ENCODE results near the gene SRR. TPM values are rescaled to one million over a fixed set of nuclear protein-coding genes. Genes with fewer than 3 reads are reported as not detected.
"Not testable (repeated sequence)": the region's sequence is repeated elsewhere in the genome, so short reads cannot be mapped to it uniquely, and the experiment has no call there.

The SRR gene
- total RNA-seq, 2 donors from 2014 or later: 19.8 to 21.3 TPM

DNA sequence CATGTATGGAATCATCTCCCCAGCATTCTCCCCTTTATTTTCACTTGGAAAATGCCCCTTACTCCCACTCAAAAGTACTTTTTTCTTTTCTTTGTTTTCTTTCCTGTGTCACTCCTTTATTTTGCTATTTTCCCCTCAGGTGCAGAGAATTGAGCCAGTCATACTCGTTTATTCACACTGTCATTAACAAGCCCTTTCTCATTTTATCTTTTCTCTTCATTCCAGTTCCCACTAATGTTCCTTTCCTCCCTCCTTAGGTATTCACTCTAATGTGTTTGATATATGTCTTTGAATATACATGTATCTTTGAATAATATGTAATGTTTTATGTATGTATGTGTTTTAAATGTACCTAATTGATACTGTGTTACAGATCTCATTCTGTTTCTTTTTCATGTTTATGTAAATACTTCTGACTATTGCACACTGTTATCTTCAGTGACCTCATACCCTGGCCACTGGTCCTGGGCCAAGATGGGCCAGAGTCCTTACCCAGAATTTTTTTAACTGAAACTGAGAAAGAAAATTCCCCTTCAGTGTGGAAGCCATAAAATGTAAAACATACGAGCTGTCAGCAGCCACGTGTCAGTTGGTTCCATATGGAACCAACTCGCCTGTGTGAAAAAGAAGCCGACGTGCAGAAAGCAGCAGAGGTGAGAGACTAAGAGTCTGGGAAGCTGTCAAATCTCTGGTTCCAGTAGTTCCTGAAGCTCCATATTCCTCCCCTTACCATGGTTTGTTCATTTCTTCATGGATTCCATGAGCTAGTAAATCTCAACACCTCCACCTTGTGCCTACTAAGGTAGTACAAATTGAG lies 5.8 kb downstream of the SRR start:
- H3K36me3 Mint-ChIP-seq: peaks cover 12% of the 10 kb centered on the region
- H3K4me3 Mint-ChIP-seq: no peak overlapping the region
- H3K27ac Mint-ChIP-seq: peak overlapping the region in 1 of 2 donors; percentile 1
- ATAC-seq (no peak), DNase-seq (ENCODE audit: low spot score) (no peak)
- no peaks in the 10 kb centered on the region for H3K27me3 Mint-ChIP-seq
- no peaks in the 10 kb centered on the region for H3K9me3 Mint-ChIP-seq
- H3K4me1 Mint-ChIP-seq (ENCODE audit: low read depth in 2 of 2): peaks cover 19 to 25% of the 10 kb centered on the region in 2 donors

DNA sequence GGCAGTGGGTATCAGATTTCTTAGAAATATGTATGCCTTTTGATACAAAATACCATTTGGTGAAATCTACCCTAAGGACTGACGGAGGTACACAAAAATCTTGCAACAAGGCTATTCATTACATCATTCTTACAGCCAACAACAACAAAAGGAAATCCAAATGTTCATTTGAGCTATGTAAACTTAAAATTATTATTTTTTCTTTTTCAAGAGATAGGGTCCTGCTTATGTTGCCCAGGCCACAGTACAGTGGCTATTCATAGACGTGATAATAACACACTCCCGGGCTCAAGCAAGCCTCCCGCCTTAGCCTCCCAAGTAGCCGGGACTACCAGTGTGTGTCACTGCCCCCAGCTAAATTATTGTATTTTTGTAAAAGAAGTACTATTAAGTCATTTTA lies 9.0 kb downstream of the SRR start:
- DNase-seq (ENCODE audit: low spot score) (no peak), ATAC-seq (no peak)
- Mint-ChIP-seq H3K4me1 (ENCODE audit: low read depth in 2 of 2) (peaks cover 3 to 6% of the 10 kb centered on the region in 2 donors), H3K27me3 (no peaks in the 10 kb centered on the region), H3K9me3 (no peaks in the 10 kb centered on the region), H3K36me3 (no peaks in the 10 kb centered on the region), H3K27ac (no peak overlapping the region), H3K4me3 (no peak overlapping the region)

DNA sequence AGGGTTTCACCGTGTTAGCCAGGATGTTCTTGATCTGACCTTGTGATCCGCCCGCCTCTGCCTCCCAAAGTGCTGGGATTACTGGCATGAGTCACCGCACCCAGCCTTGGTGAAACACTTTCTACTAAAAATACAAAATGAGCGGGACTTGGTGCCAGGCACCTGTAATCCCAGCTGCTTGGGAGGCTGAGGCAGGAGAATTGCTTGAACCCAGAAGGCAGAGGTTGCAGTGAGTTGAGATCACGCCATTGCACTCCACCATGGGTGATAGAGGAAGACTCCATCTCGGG lies 13.1 kb downstream of the SRR start:
- H3K4me3 Mint-ChIP-seq; H3K27ac Mint-ChIP-seq; H3K4me1 Mint-ChIP-seq (ENCODE audit: low read depth in 2 of 2); ATAC-seq; DNase-seq (ENCODE audit: low spot score); H3K36me3 Mint-ChIP-seq; H3K27me3 Mint-ChIP-seq; H3K9me3 Mint-ChIP-seq: not testable (repeated sequence)

DNA sequence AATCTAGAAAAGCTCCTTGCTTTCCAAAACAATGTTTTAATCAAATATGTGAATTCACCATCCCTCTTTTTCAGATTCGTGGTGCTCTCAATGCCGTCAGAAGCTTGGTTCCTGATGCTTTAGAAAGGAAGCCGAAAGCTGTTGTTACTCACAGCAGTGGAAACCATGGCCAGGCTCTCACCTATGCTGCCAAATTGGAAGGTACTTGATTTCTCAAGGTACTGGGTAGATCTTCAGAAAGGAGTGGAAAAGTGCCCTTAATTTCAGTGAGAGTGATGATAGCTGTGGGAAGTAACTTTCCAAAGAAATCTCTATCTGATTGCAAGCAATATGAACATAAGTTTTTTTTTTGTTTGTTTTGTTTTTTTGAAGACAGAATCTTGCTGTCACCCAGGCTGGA lies 14.0 kb downstream of the SRR start:
- Mint-ChIP-seq H3K4me3 (no peak overlapping the region), H3K27ac (no peak overlapping the region), H3K36me3 (peaks cover 5% of the 10 kb centered on the region), H3K27me3 (no peaks in the 10 kb centered on the region), H3K4me1 (ENCODE audit: low read depth in 2 of 2) (no peaks in the 10 kb centered on the region), H3K9me3 (no peaks in the 10 kb centered on the region)
- ATAC-seq: no peak
- DNase-seq (ENCODE audit: low spot score): no peak

DNA sequence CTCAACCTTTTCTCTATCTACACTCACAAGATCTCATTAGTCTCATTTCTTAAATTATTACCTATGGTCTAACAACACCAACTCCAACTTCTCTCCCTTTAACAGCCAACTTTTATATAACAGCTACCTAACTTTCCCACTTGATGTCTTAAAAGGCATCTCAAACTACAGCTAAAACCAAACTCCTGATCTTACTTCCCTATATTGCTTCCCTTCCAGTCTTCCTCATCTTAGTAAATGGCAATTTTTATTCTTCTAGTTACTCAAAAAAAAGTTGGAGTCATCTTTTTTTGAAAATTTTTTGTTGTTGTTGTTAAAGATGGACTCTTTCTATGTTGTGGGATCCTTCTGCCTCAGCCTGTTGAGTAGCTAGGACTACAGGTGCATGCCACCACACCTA lies 15.3 kb downstream of the SRR start:
- H3K27me3 Mint-ChIP-seq: no peaks in the 10 kb centered on the region

DNA sequence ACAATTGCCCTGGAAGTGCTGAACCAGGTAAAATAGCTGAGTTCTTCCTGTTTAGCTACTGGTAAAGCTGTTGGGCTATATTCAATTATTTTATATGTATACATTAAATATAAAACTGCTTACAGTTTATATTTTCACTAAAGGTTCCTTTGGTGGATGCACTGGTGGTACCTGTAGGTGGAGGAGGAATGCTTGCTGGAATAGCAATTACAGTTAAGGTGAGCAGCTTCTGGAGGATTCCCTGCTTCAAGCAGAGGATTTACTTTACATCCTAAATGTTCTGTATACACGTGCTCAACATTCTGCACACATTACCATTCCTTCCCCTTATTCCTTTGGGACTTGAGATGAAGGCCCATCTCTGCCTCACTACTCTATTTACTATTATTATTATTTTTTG lies 17.6 kb downstream of the SRR start:
- Mint-ChIP-seq H3K27ac (no peak overlapping the region), H3K9me3 (no peaks in the 10 kb centered on the region), H3K4me1 (ENCODE audit: low read depth in 2 of 2) (no peaks in the 10 kb centered on the region), H3K4me3 (no peak overlapping the region), H3K27me3 (no peaks in the 10 kb centered on the region), H3K36me3 (peaks cover 24% of the 10 kb centered on the region)
- ATAC-seq (no peak), DNase-seq (ENCODE audit: low spot score) (no peak)

More for the DNA sequence above, 15.3 kb downstream of the SRR start:
- ATAC-seq: no peak
- Mint-ChIP-seq H3K4me3 (no peak overlapping the region), H3K36me3 (peaks cover 7% of the 10 kb centered on the region), H3K27ac (no peak overlapping the region), H3K9me3 (no peaks in the 10 kb centered on the region), H3K4me1 (ENCODE audit: low read depth in 2 of 2) (no peaks in the 10 kb centered on the region)
- no peak for DNase-seq (ENCODE audit: low spot score)

DNA sequence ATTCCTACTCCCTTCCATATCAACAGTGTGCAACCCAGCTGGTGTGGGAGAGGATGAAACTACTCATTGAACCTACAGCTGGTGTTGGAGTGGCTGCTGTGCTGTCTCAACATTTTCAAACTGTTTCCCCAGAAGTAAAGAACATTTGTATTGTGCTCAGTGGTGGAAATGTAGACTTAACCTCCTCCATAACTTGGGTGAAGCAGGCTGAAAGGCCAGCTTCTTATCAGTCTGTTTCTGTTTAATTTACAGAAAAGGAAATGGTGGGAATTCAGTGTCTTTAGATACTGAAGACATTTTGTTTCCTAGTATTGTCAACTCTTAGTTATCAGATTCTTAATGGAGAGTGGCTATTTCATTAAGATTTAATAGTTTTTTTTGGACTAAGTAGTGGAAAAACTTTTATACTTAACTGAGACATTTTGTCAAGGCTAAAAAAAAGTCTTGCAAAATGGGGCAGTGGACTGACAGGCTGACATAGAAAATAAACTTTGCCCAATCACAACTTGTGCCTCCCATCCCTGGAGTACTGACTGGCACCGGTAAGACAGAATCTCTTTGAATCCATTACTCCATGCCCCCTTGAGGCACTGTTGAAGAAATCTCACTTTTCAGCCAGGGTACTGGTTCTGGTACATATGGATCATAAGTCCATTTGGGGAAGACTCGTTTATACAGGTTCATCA lies 20.0 kb downstream of the SRR start:
- no peak overlapping the region for H3K4me3 Mint-ChIP-seq
- DNase-seq (ENCODE audit: low spot score): no peak
- no peaks in the 10 kb centered on the region for H3K4me1 Mint-ChIP-seq (ENCODE audit: low read depth in 2 of 2)
- no peak for ATAC-seq
- H3K9me3 Mint-ChIP-seq: no peaks in the 10 kb centered on the region
- H3K27ac Mint-ChIP-seq: no peak overlapping the region
- peaks cover 24% of the 10 kb centered on the region for H3K36me3 Mint-ChIP-seq
- no peaks in the 10 kb centered on the region for H3K27me3 Mint-ChIP-seq

DNA sequence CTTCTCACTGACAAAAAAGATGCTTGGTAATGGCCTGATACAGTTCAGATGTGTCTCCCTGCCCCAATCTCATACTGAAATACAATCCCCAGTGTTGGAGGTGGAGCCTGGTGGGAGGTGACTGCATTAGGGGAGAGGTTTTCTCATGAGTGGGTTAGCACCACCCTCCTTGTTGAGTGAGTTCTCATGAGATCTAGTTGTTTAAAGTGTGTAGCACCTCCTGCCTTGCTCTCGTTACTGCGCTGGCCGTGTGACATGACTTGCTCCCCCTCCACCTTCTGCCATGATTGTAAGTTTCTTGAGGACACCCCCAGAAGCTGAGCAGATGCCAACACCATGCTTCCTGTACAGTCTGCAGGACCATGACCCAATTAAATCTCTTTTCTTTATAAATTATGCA lies 27.6 kb downstream of the SRR start:
- Mint-ChIP-seq H3K36me3 (peaks cover 14% of the 10 kb centered on the region), H3K27ac (no peak overlapping the region), H3K27me3 (no peaks in the 10 kb centered on the region), H3K4me1 (ENCODE audit: low read depth in 2 of 2) (peaks cover 7 to 18% of the 10 kb centered on the region in 2 donors), H3K9me3 (no peaks in the 10 kb centered on the region), H3K4me3 (no peak overlapping the region)
- DNase-seq (ENCODE audit: low spot score): no peak
- ATAC-seq: no peak

DNA sequence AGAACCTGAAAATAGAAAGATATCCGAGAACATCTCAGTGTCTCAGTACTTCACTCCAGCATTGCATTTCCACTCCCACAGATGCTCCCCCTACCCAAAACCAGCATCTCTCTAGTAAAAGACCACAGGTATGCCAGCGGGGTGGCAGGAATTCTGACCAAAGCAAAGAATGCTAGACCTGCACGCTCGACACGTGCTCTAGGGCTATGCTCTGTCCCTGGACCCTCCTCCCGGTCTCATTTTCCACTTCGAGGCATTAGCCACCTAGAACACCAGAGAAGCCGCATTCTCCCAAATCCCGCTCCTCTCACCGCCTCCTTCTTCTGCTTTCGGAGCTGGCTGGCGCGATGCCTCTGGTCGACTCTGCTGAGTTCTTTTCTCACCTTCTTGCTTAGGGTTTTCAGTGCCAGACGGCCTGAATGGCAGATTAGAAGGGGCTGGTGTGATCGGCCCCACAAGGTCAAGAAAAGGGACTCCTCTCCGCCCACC lies 32.0 kb downstream of the SRR start:
- Mint-ChIP-seq H3K4me1 (ENCODE audit: low read depth in 2 of 2) (peaks cover 0 to 22% of the 10 kb centered on the region in 2 donors), H3K27me3 (no peaks in the 10 kb centered on the region), H3K4me3 (no peak overlapping the region), H3K36me3 (peaks cover 6% of the 10 kb centered on the region), H3K27ac (peak overlapping the region; percentile 90 to 95), H3K9me3 (no peaks in the 10 kb centered on the region)
- no peak for ATAC-seq
- no peak for DNase-seq (ENCODE audit: low spot score)

DNA sequence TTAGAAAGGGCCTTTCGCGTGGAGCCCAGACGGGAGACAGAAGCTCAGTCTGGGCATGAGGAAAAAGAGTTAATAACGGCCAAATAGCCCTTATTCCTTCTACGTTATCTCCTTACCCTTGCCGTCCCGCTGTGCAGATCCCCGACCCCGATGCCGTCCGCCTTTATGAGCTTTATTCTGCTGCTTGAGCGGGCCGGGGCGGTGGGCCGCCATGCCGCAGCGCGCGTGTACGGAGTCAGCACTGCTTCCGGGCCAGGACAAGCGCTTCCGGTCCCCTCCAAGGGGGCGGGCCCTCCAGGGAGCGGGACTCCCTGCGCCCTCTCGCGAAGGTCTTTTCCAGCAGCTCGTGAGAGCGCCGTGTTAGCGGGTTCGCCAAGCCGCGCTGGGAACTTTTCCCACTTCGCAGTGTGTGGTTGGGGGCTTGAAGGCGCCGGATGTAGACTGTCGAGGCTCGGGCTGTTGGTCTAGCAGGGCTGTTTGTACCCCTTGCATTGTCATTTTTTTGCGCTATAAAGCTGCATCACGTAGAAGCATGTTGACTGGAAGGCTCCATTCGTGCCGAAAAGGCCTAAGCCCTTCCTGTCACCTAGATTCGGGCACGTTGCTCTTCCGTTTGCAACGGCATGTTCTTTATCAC lies 32.6 kb downstream of the SRR start, which contains the start of gene TSR1:
Gene TSR1 (minus strand): TSS at position 243 of the 637 bp plus-strand sequence. CDS start 30 bp downstream, at position 213.
- Mint-ChIP-seq H3K27me3 (no peaks in the 10 kb centered on the region), H3K4me3 (no peak within 1 kb of the TSS), H3K36me3 (peaks cover 6% of the 10 kb centered on the region), H3K9me3 (no peaks in the 10 kb centered on the region), H3K27ac (peak within 1 kb of the TSS; percentile 90 to 95), H3K4me1 (ENCODE audit: low read depth in 2 of 2) (peaks cover 0 to 22% of the 10 kb centered on the region in 2 donors)
- DNase-seq (ENCODE audit: low spot score) (peak; percentile 95), ATAC-seq (peak; percentile 94 to 97)

DNA sequence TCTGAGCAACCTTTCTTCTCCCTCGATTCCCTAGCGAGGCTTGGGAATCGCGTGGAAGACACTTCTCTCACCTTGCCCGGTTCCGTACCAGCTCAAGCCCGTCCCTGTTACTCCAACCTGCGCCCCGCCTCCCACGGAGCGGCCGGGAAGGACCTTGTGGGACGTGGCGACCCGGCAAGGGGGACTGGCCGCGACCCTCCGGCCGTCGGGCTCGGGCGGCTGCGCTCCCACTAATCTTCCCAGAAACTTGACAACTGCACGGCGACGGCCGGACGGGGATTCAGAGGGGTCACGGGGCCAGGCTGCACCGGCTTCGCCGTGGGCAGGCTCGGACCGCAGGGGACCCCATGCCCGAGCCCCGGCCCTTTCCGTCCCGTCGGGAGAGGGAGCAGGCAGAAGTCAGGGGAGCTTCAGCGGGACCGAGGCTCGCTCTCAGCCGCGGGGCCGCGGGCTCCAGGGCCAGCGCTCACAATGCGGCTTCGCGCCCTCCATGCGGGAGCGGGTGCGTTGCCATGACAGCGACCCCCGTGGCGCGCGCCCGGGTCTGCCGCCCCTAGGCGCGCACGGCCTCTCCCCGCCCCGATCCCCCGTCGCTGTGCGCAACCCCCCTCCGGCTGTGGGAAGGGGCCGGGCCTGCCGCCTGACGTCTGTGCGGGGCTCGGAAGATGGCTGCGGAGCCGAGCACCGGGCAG lies 33.2 kb downstream of the SRR start, which contains the start of gene SGSM2:
Gene SGSM2 (plus strand): TSS at position 650 of the 692 bp plus-strand sequence. CDS start 188 bp downstream, outside the sequence.
- Mint-ChIP-seq H3K27ac (peak within 1 kb of the TSS; percentile 90 to 95), H3K36me3 (peaks cover 6% of the 10 kb centered on the region), H3K4me3 (peak within 1 kb of the TSS; percentile 80), H3K27me3 (no peaks in the 10 kb centered on the region), H3K4me1 (ENCODE audit: low read depth in 2 of 2) (peaks cover 0 to 22% of the 10 kb centered on the region in 2 donors), H3K9me3 (no peaks in the 10 kb centered on the region)
- DNase-seq (ENCODE audit: low spot score): peak; percentile 64
- peak; percentile 64 for ATAC-seq

DNA sequence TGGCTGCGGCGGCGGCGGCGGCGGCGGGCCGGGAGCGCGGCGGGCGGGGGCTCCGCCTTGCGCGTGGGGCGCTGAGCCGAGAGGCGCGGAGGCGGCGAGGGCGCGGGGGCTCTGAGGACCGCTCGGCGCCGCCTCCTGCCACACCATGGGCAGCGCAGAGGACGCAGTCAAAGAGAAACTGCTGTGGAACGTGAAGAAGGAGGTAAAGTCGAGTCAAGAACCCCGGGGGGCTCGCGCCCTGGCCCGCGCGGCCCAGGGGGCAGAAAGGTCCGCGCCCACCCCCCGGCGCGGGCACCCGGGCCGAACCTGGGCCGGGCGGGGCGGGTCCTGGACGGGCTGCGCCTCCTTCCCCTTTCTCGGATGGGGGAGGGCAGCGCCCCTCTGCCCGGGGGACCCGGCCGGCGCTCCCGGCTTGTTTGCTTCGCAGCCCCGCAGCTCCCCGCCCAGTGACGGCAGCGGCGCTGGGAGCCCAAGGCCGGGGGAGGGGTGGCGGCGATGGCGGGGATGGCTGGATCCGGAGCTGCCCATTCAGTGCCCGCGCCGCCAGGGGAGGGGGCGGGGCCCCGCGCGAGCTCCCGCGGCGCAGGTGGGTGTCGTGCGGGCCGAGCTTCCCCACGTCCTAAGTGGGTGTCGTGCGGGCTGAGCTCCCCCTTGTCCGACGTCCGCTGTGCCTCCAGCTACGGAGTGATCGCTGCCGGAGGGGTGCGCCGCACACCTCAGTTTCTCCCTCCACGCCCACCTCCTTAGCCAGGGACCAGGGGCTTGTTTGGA lies 34.0 kb downstream of the SRR start:
- Mint-ChIP-seq H3K4me1 (ENCODE audit: low read depth in 2 of 2) (peaks cover 0 to 22% of the 10 kb centered on the region in 2 donors), H3K9me3 (no peaks in the 10 kb centered on the region), H3K27me3 (no peaks in the 10 kb centered on the region), H3K27ac (peak overlapping the region in 1 of 2 donors; percentile 43), H3K36me3 (peaks cover 6% of the 10 kb centered on the region), H3K4me3 (peak overlapping the region; percentile 80)
- DNase-seq (ENCODE audit: low spot score): peak; percentile 68
- ATAC-seq: peak; percentile 59 to 68

DNA sequence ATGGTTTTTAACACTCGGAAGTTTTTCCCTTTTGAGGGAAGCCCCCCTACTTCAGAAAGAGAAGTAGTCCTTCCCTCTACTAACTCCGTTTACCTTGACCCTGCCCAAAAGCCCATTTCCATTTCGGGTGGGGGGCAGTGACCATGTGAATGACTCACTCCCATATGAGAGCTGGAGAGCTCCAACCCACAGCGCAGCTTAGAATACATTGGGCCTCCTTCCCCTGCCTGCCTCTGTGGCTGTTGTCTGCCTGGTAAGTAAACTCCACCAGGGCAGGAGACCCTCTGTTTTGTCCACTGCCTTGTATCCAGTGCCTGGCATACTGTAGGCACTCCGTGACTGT lies 34.5 kb downstream of the SRR start:
- ATAC-seq (no peak), DNase-seq (ENCODE audit: low spot score) (no peak)
- Mint-ChIP-seq H3K4me1 (ENCODE audit: low read depth in 2 of 2) (peaks cover 0 to 22% of the 10 kb centered on the region in 2 donors), H3K36me3 (peaks cover 6% of the 10 kb centered on the region), H3K27me3 (no peaks in the 10 kb centered on the region), H3K9me3 (no peaks in the 10 kb centered on the region), H3K27ac (peak overlapping the region; percentile 35 to 43), H3K4me3 (peak overlapping the region; percentile 80)
